ENCODE data around the gene SSX7.
"Not testable (repeated sequence)": the region's sequence is repeated elsewhere in the genome, so short reads cannot be mapped to it uniquely, and the experiment has no call there.

- TF ChIP-seq CTCF, POLR2A, POLR2AphosphoS5, EP300 (IDR thresholded peaks at IDR 0.05): not testable (repeated sequence)
Measured at GRCh38 chrX:52650676-52651075, 4.0 kb downstream of the SSX7 start.
